GM19463 (cell line): ENCODE data around the gene PPM1J.
"Not testable (repeated sequence)": the region's sequence is repeated elsewhere in the genome, so short reads cannot be mapped to it uniquely, and the experiment has no call there.

ENCODE experiments used
- ATAC-seq: cut with Tn5 transposase; IDR thresholded peaks from one replicate; pipeline ENCODE4 v1.9.1; 2021; ENCODE audit warnings: mild to moderate bottlenecking, moderate library complexity; ENCODE audit not compliant: unreplicated experiment

PPM1J gene, protein sequence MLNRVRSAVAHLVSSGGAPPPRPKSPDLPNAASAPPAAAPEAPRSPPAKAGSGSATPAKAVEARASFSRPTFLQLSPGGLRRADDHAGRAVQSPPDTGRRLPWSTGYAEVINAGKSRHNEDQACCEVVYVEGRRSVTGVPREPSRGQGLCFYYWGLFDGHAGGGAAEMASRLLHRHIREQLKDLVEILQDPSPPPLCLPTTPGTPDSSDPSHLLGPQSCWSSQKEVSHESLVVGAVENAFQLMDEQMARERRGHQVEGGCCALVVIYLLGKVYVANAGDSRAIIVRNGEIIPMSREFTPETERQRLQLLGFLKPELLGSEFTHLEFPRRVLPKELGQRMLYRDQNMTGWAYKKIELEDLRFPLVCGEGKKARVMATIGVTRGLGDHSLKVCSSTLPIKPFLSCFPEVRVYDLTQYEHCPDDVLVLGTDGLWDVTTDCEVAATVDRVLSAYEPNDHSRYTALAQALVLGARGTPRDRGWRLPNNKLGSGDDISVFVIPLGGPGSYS

DNA sequence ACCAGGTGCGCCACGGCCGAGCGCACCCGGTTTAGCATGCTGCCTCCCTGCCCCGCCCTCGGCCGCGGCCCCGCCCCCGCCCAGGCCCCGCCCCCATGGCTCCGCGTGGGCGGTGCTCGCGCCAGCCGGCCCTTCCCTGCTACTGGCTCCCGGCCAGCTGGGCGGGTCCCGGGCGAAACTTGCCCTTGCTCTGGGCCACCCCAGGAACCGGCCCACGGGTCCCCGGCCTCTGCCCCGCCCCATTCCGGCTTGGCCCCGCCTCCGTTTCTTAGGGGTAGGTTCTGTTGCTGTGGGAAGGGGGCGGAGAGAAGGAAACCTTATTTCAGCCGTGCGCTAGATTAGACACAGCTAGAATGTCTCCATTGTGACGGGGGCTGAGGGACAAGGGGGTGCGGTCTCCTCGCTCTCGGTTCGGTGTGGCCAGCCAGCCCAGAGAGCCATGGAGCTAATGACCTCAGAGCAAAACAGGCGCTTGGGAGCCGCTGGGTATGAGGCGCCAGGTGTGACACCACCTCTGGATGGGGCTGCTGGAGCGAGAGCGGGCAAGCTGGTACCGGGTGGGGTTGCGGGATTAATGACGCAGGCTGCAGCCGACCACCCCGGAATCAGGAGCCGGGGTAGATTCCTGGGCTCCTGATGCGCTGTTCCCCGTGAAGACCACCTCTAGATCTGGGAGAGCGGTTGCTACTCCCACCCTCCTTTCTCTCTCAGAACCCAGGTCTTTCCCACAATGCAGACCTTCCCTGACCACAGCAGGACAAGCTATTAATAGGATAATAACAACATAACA, at the start of gene PPM1J:
PPM1J (minus strand) TSS at position 69 of the 790 bp plus-strand sequence; CDS start at position 38, 31 bp downstream.
- peak; percentile 70 for ATAC-seq

DNA sequence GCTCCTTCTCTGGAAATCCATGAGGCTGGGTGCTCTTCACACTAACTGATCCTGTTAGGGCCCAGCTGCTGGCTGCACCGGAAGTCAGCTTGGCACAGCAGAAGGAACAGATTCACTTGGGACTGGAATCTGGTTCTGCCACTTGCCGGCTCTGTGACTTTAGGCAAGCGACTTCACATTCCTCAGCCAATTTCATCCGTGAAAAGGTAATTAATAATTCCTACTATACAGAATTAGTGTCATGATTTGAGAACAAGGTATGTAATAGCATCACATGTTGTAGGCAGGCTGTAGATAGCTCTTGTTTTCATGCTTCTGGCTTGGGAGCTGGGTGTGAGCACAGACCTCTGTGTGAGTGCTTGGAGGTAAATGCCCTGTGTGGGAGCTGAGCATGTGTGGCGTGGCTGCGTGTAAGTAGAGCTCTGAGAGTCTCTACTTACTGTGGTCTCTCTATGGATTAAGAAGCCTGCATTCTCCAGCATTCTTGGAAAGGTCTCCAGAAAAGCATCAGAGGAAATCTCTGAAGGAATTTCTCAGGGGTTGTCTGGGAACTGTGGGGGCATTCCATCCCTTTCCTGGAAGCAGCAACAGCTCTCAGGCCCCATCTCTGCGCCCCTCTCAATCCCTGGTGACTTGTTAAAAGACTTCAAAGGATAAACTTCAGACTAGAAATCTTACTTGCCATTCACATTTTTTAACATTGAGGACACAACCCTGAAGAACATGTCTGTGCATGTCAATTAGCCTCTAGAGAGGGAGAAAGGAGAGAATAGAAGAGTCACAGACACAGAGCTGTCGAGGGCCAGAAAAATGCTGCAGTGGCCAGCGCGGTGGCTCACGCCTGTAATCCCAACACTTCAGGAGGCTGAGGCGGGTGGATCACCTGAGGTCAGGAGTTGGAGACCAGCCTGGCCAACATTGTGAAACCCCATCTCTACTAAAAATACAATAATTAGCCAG, 47.7 kb upstream of the PPM1J start:
- ATAC-seq, result no peak

DNA sequence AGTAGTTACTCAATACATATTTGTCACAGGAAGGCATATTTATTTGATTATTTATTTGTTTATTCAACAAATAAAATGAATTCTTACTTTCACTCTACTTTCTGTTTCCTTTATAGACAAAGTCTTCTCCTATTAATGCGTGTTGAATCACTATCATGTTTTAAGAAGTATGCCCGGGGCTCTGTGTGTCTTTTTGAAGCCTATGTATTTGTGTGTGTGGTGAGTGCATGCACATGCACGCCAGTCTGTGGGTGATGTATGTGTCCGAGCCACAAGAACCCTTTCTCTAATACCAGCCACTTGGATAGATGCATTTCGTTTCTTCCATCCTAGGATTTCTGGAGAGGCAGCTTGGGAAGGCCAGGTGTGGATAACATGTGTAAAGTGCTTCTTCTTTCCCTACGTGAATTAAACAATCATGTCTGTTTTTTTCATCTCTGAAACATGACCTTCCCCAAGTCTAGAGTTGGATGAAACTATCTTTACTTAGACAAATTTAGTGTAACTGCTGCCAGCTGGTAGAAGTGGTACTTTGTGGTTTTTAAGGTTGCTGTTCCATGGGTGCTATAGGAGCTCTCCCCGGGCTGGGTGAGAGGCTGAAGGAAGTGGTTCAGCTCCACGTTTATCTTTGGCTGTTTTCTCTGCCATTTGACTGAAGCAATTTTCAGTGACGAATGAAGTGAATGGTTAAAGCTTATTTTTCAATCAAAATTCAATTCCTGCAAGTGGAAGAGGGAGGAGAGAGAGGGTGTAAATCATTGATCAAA, 46.8 kb upstream of the PPM1J start:
- ATAC-seq, result no peak

DNA sequence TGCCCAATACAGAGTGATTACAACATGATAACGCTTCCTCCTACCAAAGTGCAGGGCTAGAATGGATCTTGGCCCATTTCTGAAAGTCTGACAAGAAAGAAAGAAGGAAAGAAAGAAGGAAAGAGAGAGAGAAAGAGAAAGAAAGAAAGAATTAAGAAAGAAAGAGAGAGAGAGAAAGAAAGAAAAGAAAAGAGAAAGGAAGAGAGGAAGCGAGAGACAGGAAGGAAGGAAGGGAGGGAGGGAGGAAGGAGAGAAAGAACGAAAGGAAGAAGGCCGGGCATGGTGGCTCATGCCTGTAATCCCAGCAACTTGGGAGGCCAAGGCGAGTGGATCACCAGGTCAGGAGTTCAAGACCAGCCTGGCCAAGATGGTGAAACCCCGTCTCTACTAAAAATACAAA, 44.1 kb upstream of the PPM1J start:
- ATAC-seq, result no peak

DNA sequence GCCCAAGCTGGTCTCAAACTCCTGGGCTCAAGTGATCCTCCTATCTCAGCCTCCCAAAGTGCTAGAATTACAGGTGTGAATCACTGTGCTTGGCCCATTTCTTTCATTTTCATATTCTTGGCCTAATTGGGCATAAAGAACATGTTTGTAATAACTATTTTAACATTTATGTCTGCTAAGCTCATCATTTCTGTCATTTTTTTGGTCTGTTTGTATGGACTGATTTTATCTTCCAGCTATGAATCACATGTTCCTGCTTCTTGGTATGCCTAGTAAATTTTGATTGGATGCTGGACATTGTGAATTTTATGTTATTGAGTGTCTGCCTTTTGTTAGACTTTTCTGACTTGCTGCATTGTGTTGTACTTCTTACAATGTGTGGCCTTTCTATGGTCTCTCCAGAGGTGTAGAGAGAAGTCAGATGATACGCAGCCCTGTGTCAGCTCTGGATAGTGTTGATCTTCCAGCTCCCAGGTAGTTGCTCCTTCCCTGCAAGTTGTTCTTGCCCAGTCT, 39.0 kb upstream of the PPM1J start:
- no peak for ATAC-seq

DNA sequence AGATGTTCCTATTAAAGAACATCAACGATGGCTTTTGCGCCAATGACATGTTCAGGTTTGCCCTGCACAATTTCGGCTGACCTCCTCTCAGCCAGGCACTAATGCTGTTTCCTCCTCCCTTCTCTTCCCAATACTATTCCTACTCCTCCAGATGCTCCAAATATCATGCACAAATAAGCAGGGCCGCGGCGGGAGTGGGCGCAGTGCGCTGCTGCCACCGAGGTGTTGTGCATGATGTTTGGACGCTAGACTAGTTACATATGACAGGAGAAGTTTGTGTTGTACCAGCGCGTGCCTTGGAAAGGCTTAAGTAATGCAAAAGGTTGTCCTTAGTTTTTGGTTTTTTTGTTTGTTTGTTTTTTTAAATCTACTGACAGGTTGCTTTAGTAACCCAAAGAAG, 33.3 kb upstream of the PPM1J start:
- no peak for ATAC-seq

DNA sequence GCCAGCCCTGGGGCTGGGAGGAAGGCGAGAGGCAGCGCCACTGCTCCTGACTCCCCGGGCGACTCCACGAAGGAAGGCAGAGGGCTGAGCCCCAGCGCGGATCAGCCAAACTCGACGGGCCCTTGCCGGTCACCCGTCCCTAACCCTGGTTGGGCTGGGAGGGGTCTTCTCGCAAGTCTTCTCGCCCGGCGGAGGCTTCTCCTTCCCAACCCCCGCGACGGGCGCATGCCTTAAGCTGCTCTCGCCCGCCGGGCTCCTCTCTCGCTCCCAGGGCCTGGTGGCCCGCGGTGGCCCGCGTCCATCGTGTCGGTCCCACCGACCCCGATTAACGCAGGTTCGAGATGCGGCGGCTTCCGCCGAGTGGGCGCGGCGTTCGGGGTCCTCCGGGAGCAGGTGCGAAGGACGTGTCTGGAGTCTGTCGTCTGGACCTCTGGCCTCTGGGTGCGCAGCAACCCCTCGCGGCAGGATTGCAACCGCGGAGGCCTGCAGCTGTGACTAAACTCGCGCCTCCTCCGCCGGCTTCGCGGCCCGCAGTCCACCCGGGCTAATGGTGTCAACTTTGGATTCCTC, 29.0 kb upstream of the PPM1J start:
- ATAC-seq, result no peak

DNA sequence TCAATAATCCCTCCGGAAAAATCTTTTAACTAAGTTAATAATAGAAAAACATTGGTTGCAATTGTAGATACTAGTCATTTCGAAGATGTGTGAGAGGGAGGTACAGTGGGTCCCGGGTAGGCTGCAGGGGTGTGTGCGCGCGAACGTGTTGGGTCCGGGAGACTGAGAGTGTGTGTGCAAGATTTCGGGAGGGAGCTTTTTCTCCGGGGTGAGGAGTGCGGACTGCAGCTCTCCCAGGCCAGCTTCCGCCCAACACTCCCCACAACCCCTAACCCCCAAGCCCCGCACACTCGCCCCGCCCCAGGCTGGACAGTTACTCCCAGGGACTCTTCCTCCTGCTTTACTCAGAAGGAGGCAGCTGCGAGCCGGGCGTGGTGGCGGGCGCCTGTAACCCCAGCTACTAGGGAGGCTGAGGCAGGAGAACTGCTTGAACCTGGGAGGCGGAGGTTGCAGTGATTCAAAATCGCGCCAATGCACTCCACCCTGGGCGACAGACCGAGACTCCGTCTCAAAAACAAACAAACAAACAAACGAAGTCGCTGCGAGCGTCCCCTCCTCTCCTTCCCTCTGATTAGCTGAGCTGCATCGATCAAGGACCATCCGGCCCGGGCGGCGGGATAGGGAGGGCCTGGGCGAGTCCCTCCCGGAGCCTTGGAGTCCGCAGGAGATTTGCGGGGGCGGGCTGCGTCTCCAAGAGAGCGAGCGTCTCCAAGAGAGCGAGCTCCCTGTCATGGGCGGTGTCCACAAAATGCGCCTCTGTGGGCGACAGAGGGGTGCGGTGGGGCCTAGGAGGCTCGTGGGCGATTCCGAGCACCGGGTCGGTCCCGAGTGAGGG, 28.3 kb upstream of the PPM1J start:
- no peak for ATAC-seq

DNA sequence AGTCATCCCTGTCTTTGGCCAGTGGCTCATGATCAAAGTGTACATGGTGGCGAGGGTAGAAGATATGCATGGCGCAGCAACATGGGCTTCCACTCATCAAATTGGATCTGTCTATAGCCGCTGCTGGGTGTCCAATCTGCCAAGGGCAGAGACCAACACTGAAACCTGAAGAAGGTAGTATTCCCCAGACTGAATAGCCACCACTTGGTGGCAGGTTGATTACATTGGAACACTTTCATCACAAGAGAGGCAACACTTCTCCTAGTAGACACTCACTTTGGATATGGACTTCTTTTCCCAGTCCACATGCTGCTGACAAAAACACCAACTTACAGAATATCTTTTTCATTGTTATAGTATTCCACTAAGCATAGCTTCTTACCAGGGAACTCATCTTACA, 22.4 kb upstream of the PPM1J start:
- no peak for ATAC-seq

DNA sequence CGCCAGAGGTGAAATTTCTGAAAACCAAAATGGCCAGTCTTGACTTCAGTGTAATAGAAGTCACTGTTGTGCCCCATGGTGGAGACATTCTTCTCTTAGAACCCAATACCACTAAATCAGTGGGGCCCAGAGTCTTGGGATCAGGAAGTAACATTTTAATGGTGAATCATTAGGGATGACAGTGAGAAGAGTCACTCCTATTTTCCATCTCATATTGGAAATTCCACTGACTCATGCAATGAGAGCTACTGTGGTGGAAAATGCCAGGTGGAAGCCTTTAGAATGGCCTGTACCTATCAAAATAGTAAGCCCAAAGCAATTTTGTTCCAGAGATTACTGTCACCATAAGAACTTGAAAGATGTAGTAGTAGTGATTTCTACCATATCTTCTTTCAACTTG, 20.6 kb upstream of the PPM1J start:
- ATAC-seq, result no peak

DNA sequence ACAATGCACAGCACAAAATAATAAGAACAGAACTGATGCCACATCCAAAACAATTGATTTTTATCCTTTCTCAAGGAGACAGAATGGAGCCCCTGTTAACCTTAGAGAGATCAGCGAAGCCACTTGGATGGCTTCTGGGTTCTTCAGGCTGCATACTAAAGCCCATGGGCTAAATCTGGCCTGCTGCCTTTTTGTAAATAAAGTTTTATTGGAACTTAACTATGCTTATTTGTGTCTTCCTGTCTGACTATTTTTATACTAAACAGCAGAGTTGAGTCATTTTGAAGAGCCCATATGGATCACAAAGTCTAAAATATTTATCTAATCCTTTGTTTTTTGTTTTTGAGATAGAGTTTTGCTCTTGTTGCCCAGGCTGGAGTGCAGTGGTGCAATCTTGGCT, 16.3 kb upstream of the PPM1J start:
- no peak for ATAC-seq

DNA sequence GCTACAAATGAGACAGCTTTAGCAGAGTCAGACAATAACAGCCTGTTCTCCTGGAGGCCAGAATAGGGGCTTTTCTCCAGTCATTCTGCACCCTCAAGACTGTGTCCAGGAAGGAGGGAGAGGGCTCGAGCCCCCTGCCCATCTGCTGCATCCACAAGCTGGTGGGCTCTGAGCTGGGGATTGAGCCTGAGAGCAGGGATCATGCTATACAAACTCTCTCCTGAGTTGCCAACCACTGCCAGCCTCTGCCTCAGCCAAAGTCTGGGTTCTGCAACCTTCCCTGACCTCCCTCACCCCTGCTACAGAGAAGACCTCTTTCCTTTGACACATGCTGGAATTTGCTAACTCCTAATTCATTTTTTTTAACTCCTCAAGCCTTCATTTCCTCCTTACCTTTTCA, 14.8 kb upstream of the PPM1J start:
- ATAC-seq, result no peak

DNA sequence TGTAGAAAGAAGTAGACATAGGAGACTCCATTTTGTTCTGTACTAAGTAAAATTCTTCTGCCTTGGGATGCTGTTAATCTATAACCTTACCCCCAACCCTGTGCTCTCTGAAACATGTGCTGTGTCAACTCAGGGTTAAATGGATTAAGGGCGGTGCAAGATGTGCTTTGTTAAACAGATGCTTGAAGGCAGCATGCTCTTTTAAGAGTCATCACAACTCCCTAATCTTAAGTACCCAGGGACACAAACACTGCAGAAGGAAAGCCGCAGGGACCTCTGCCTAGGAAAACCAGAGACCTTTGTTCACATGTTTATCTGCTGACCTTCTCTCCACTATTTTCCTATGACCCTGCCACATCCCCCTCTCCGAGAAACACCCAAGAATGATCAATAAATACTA, 13.9 kb upstream of the PPM1J start:
- ATAC-seq, result not testable (repeated sequence)

DNA sequence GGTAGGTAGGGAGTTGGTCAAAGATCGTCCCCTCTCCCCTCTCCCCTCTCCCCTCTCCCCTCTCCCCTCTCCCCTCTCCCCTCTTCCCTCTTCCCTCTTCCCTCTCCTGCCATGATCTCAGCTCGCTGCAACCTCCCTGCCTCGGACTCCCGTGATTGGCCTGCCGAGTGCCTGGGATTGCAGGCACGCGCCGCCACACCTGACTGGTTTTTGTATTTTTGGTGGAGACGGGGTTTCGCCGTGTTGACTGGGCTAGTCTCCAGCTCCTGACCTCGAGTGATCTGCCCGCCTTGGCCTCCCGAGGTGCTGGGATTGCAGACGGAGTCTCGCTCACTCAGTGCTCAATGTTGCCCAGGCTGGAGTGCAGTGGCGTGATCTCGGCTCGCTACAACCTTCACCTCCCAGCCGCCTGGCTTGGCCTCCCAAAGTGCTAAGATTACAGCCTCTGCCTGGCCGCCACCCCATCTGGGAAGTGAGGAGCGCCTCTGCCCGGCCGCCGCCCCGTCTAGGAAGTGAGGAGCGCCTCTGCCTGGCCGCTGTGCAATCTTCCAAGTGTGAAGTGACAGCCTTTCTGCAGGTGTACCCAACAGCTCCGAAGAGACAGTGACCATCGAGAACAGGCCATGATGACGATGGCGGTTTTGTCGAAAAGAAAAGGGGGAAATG, 13.3 kb upstream of the PPM1J start:
- ATAC-seq, result not testable (repeated sequence)

DNA sequence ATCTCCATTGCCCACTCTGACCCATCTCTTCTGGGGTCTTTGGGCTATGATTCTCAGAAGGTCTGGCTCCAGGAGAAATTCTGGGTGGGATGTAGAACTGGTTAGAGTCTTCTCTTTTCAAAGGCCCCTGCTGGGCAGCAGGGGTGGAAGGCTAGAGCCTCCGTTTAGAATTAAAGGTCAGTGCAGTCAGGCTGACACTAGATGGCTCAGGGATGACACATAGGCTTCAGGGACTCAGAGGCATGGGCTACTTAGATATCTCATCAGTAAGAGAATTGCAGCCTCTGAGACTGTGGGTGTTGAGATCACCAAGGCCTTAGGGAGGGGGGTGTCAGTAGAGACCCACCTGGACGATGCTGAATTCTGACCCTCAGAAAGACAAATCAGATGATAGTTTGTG, 12.6 kb upstream of the PPM1J start:
- ATAC-seq, result no peak

DNA sequence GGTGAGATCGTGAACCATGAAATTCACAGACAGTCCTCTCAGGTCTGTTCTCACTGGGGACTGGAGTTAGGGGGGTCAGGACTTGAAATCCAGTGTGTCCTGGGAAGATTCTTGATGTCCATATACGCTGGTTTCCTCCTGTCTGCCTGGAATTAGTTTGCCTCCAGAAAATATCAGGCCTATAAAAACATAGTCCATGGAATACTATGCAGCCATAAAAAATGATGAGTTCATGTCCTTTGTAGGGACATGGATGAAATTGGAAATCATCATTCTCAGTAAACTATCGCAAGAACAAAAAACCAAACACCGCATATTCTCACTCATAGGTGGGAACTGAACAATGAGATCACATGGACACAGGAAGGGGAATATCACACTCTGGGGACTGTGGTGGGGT, 9.1 kb upstream of the PPM1J start:
- ATAC-seq, result not testable (repeated sequence)

DNA sequence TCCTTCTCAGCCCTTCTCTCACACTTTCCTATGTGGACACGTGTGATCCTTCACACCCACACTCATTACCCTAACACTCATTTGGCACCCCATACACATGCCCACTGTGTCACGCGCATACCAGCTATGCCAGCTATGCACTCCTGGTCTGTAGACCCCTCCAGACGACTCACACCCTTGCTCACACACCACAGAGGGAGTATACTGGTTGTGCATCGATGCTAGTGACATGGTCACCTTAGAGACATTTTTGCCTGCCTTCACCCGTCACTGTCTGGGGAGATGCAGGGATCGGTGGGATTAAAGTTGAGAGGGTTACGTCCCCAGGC, 8.3 kb upstream of the PPM1J start:
- no peak for ATAC-seq
